A673 (cell line): ENCODE measurements around the gene INPP1. TPM values are rescaled to one million over a fixed set of nuclear protein-coding genes. Genes with fewer than 3 reads are reported as not detected.

Source experiments
- BruUV-seq: library from RNA; stranded (reverse); fragments of 400-500 nt; replicated peaks from 2 replicates; lab custom pipeline; 2021; lab: Mats Ljungman, UMichigan
- CTCF ChIA-PET: fragments of 300-600 bp; sonication (Branson Sonifier 250); formaldehyde crosslinking; loops from one replicate; lab custom pipeline; 2022; ENCODE audit warnings: antibody characterized with exemption; lab: Charles Lee
- POLR2A ChIA-PET: fragments of 300-600 bp; sonication (Branson Sonifier 250); formaldehyde crosslinking; loops from one replicate; lab custom pipeline; 2022; ENCODE audit warnings: antibody characterized with exemption; ENCODE audit not compliant: low non-redundant PET; lab: Charles Lee
- DNase-seq: peaks from one replicate; pipeline ENCODE4 v3.0.0-alpha.2; 2015; ENCODE audit warnings: low spot score
- H3K27ac ChIP-seq: fragments of 200-600 bp; sonication (generic); 2 replicates; pipeline ENCODE4 v1.5.1; 2016; ENCODE audit warnings: mixed run types, low read depth, mild to moderate bottlenecking, mixed read lengths, antibody characterized with exemption, low read length; ENCODE audit not compliant: poor library complexity, severe bottlenecking
- H3K27me3 ChIP-seq: fragments of 200-600 bp; sonication (generic); replicated peaks from 2 replicates; pipeline ENCODE4 v1.6.1; 2017; ENCODE audit warnings: mixed run types, low read depth, mild to moderate bottlenecking, mixed read lengths, antibody characterized with exemption, low read length; ENCODE audit not compliant: insufficient read depth, poor library complexity
- H3K36me3 ChIP-seq: fragments of 200-600 bp; sonication (generic); 2 replicates; pipeline ENCODE4 v1.6.1; 2016; ENCODE audit warnings: mixed run types, mild to moderate bottlenecking, mixed read lengths, antibody characterized with exemption, low read length; ENCODE audit not compliant: insufficient read depth, poor library complexity, severe bottlenecking
- H3K4me1 ChIP-seq: fragments of 200-600 bp; sonication (generic); 2 replicates; pipeline ENCODE4 v1.6.1; 2017; ENCODE audit warnings: mixed run types, mild to moderate bottlenecking, mixed read lengths, antibody characterized with exemption, low read length; ENCODE audit not compliant: insufficient read depth, poor library complexity, severe bottlenecking
- H3K4me3 ChIP-seq: fragments of 200-600 bp; sonication (generic); 2 replicates; pipeline ENCODE4 v1.5.1; 2016; ENCODE audit warnings: low read depth, mixed run types, mild to moderate bottlenecking, mixed read lengths, low read length; ENCODE audit not compliant: poor library complexity, severe bottlenecking
- H3K9me3 ChIP-seq: fragments of 200-600 bp; sonication (generic); 2 replicates; pipeline ENCODE4 v1.6.1; 2016; ENCODE audit warnings: mixed run types, low read depth, mild to moderate bottlenecking, mixed read lengths, antibody characterized with exemption, low read length; ENCODE audit not compliant: poor library complexity, severe bottlenecking
- CTCF ChIP-seq: fragments of 300-800, 200-600 bp; sonication (generic); conservative IDR thresholded peaks from 2 replicates; pipeline ENCODE4 v1.5.1; 2017; ENCODE audit warnings: low read depth, mild to moderate bottlenecking, antibody characterized with exemption, low read length, moderate library complexity, mixed read lengths
- EZH2 ChIP-seq: fragments of 200-600 bp; sonication (generic); IDR thresholded peaks from 2 replicates; pipeline ENCODE4 v1.6.1; 2017; ENCODE audit warnings: borderline replicate concordance, low read depth, mild to moderate bottlenecking, mixed read lengths, antibody characterized with exemption, low read length; ENCODE audit not compliant: poor library complexity, severe bottlenecking
- intact Hi-C: fragments of 100-400 bp; cut with micrococcal nuclease; formaldehyde crosslinking; loops from one replicate; pipeline ENCODE4 v1.10.0; 2022; ENCODE audit not compliant: unreplicated experiment
- total RNA-seq: library from RNA; stranded (reverse); gene quantifications from 2 replicates; pipeline ENCODE4 v1.2.3, GENCODE V29; 2021

INPP1 gene
- total RNA-seq, 1 experiment from 2014 or later = 3.9 TPM

GRCh38 chr2:190360561-190360960 lies 17.2 kb downstream of the INPP1 start:
- no TSS peak for BruUV-seq
- CTCF ChIA-PET = no interaction called here
- H3K27ac ChIP-seq = no peak overlapping the region

GRCh38 chr2:190360965-190361364 lies 17.6 kb downstream of the INPP1 start:
- POLR2A ChIA-PET = no interaction called here

More at GRCh38 chr2:190360561-190360960, 17.2 kb downstream of the INPP1 start:
- Histone ChIP-seq H3K36me3 (no peaks in the 10 kb centered on the region), H3K4me1 (no peaks in the 10 kb centered on the region), H3K9me3 (no peaks in the 10 kb centered on the region), H3K4me3 (no peak overlapping the region), H3K27me3 (no peaks in the 10 kb centered on the region)
- TF ChIP-seq CTCF (no peak), EZH2 (no peak)
- intact Hi-C loops = loop anchor here (10.0 kb wide), 1 partner anchor 376 kb away; no protein-coding TSS in a partner anchor
- POLR2A ChIA-PET = no interaction called here
- no peak for DNase-seq

GRCh38 chr2:190361572-190361971 lies 18.2 kb downstream of the INPP1 start:
- H3K4me3 ChIP-seq = no peak overlapping the region
- intact Hi-C loops = loop anchor here (10.0 kb wide), 1 partner anchor 377 kb away; no protein-coding TSS in a partner anchor
- TF ChIP-seq EZH2 (no peak), CTCF (no peak)
- H3K27ac ChIP-seq = no peak overlapping the region
- BruUV-seq = no TSS peak
- H3K9me3 ChIP-seq = no peaks in the 10 kb centered on the region
- no peaks in the 10 kb centered on the region for H3K4me1 ChIP-seq
- no peaks in the 10 kb centered on the region for H3K36me3 ChIP-seq
- H3K27me3 ChIP-seq = no peaks in the 10 kb centered on the region
- ChIA-PET POLR2A (no interaction called here), CTCF (no interaction called here)
- DNase-seq = no peak

More at GRCh38 chr2:190360965-190361364, 17.6 kb downstream of the INPP1 start:
- Histone ChIP-seq H3K4me1 (no peaks in the 10 kb centered on the region), H3K9me3 (no peaks in the 10 kb centered on the region), H3K4me3 (no peak overlapping the region), H3K27ac (no peak overlapping the region), H3K36me3 (no peaks in the 10 kb centered on the region), H3K27me3 (no peaks in the 10 kb centered on the region)
- no peak for DNase-seq
- CTCF ChIA-PET = no interaction called here
- TF ChIP-seq EZH2 (no peak), CTCF (no peak)
- intact Hi-C loops = loop anchor here (10.0 kb wide), 1 partner anchor 376 kb away; no protein-coding TSS in a partner anchor
- BruUV-seq = no TSS peak
